ENCODE data around the gene DISP1.

DISP1 gene

DNA sequence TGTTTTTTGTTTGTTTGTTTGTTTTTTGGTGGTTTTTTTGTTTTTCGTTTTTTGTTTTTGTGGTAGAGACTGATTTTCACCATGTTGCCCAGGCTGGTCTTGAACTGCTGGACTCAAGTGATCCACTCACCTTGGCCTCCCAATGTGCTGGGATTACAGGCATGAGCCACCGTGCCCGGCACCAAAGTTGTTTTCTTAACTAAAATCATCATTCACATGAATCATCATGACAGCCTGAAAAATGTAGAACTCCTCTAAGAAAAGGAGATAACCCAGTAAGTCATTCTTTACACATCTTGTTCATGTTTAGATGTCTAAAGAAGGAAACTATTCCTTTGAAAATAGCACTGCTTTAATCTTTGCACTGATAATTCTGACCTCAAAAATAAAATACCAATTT, 37.5 kb downstream of the DISP1 start:
- H3K4me3 ChIP-seq (ENCODE audit: low read depth, low read length), result no peak overlapping the region
- TF ChIP-seq, protein P1, sequence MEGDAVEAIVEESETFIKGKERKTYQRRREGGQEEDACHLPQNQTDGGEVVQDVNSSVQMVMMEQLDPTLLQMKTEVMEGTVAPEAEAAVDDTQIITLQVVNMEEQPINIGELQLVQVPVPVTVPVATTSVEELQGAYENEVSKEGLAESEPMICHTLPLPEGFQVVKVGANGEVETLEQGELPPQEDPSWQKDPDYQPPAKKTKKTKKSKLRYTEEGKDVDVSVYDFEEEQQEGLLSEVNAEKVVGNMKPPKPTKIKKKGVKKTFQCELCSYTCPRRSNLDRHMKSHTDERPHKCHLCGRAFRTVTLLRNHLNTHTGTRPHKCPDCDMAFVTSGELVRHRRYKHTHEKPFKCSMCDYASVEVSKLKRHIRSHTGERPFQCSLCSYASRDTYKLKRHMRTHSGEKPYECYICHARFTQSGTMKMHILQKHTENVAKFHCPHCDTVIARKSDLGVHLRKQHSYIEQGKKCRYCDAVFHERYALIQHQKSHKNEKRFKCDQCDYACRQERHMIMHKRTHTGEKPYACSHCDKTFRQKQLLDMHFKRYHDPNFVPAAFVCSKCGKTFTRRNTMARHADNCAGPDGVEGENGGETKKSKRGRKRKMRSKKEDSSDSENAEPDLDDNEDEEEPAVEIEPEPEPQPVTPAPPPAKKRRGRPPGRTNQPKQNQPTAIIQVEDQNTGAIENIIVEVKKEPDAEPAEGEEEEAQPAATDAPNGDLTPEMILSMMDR (IDR thresholded peaks at IDR 0.05; ENCODE audit: borderline replicate concordance, insufficient read depth, low read depth, low read length), result no peak

DNA sequence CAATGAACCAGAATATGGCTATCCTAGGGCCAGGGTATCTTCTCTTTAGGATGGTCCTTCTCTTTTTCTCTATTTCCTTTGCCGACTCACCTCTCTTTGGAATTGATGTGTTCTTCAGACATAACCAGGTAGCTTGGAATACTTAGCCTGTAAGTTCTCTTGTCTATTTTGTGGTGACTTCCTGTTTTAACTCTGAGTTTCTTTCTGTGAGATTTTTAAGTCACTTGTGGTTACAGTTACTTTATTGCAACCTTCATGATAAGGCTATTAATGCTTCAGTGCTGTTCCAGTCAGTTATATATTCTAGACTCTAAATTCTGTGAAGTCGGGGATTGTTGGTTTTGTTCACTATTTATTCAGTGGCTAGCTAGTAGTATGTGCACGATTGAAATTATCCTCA, 46.2 kb downstream of the DISP1 start:
- no peak overlapping the region for H3K4me3 ChIP-seq (ENCODE audit: low read depth, low read length)
- TF ChIP-seq, protein P1 (IDR thresholded peaks at IDR 0.05; ENCODE audit: borderline replicate concordance, insufficient read depth, low read depth, low read length), result no peak

Measured in GM12875 (cell line).